Stimulated activated naive CD8-positive, alpha-beta T cell treated with anti-CD3 and anti-CD28 coated beads, Interleukin-15, Interleukin-2, amounts not matched to agents 100 U/mL and 50 U/mL, for 24 hours (primary cell): ENCODE results near the gene INHBC.
"Not testable (repeated sequence)": the region's sequence is repeated elsewhere in the genome, so short reads cannot be mapped to it uniquely, and the experiment has no call there.

Source experiments
- ATAC-seq: fragments of 150-1000 bp; cut with Tn5 transposase; one replicate; pipeline ENCODE4 v1.10.0; 2021
- DNase-seq: peaks from one replicate; pipeline ENCODE4 v3.0.0; 2021

The INHBC gene

DNA sequence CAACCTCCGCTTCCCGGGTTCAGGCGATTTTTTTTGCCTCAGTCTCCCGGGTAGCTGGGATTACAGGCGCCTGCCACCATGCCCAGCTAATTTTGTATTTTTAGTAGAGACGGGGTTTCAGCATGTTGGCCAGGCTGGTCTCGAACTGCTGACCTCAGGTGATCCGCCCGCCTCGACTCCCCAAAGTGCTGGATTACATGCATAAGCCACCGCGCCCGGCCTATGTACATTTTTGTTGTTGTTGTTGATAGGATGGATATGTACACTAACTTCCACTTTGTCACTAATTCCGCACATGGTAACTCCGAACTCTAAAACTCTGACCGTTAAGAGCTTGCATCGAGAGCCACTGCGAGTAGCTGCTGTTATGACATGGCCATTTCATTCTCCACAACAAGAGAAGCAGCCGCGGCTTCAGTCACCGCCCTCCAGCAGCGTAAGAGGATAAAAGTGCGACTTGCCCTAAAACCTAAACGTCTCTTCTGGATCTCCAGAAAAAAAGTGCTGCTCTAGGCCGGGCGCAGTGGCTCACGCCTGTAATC lies 52.5 kb downstream of the INHBC start:
- ATAC-seq, result no peak
- DNase-seq, result no peak

DNA sequence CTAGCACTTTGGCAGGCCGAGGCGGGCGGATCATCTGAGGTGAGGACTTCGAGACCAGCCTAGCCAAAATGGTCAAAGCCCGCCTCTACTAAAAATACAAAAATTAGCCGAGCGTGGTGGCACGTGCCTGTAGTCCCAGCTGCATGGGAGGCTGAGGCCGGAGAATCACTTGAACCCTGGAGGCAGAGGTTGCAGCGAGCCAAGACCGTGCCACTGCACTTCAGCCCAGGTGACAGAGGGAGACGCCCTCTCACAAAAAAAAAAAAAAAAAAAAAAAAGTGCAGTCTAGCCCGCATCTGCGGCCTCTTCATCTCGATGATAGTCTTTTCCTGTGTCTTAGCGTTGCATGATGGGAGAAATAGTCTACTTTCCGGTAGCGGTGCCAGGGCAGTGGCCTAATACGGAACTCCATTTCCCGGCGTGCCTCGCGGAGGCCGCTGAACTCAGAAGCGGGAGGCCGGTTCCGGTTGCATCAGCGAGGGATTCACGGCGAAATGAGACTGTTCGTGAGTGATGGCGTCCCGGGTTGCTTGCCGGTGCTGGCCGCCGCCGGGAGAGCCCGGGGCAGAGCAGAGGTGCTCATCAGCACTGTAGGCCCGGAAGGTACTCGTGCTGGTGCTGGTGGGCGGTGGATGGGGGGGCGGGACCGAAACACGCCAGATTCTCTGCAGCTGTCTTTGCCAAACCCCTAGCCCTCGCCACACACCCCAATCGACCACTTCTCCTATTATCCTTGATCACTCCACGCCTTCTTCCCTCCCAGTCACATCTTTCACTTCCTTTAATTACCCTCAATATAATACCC lies 53.2 kb downstream of the INHBC start, which contains the start of gene MARS1:
MARS1 (plus strand) TSS at position 472 of the 805 bp plus-strand sequence; CDS start at position 495, 23 bp downstream.
- peak; percentile 99 for ATAC-seq
- DNase-seq, result peak; percentile 90

- ATAC-seq, result no peak
These were observed 54.0 kb downstream of the INHBC start for GRCh38 chr12:57488402-57489156.

DNA sequence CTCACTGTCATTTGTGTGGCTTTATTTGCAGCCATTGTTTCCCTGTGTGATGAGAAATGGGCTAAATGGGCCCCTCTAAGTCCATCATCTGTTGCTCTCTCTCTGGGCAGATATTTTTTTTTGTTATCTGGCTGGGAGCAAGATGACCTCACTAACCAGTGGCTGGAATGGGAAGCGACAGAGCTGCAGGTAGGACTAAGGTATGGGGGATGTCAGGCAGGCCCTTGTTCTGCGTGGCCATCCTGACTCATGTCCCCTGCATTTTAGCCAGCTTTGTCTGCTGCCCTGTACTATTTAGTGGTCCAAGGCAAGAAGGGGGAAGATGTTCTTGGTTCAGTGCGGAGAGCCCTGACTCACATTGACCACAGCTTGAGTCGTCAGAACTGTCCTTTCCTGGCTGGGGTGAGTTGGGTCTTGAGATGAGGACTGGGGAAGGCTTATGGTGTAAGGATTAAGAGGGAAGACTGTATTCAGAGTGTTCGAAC lies 54.6 kb downstream of the INHBC start:
- ATAC-seq, result no peak

More at GRCh38 chr12:57488402-57489156, 54.0 kb downstream of the INHBC start:
- no peak for DNase-seq

GRCh38 chr12:57490126-57490525 lies 55.5 kb downstream of the INHBC start:
- ATAC-seq (no peak), DNase-seq (no peak)

More for the DNA sequence above, 54.6 kb downstream of the INHBC start:
- DNase-seq, result no peak

DNA sequence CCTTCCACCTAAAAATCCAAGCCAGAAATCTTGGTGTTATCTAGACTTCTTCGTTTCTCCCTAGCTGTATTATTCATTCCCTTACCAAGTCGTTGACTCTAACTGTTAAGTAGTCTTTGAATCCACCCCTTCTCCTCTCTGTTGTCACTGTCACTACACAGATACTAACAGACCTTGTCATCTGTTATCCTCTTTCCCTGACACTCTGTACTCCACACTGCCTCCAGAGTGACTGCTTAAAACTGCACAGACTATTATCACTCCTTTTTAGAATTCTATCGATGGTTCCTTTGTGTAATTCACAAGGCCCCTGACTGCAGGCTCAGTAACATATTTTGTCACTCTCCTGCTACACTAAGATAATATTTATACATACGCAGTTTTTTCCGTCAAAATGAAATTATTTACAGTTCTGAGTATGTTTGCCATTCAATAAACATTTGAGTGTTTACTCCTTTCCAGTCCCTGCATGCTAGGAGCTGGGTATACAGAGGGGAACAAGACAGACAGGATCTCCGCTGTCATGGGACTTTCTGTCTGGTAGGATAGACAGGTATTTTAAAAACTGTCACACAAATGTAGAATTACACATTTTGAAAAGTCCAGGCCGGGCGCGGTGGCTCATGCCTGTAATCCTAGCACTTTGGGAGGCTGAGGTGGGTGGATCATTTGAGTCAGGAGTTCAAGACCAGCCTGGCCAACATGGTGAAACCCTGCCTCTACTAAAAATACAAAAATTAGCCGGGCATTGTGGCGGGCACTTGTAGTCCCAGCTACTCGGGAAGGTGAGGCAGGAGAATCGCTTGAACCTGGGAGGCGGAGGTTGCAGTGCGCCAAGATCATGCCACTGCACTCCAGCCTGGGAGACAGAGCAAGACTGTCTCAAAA lies 57.1 kb downstream of the INHBC start:
- ATAC-seq, result no peak
- DNase-seq, result no peak

DNA sequence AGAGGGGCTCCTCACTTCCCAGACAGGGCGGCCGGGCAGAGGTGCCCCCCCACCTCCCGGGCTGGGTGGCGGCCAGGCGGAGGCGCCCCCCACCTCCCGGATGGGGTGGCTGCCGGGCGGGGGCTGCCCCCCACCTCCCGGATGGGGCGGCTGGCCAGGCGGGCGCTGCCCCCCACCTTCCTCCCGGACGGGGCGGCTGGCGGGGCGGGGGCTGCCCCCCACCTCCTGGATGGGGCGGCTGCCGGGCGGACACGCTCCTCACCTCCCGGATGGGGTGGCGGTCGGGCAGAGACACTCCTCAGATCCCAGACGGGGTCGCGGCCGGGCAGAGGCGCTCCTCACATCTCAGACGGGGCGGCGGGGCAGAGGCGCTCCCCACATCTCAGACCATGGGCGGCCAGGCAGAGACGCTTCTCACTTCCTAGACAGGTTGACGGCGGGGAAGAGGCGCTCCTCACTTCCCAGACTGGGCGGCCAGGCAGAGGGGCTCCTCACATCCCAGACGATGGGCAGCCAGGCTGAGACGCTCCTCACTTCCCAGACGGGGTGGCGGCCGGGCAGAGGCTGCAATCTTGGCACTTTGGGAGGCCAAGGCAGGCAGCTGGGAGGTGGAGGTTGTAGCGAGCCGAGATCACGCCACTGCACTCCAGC lies 60.6 kb downstream of the INHBC start:
- not testable (repeated sequence) for ATAC-seq, DNase-seq

DNA sequence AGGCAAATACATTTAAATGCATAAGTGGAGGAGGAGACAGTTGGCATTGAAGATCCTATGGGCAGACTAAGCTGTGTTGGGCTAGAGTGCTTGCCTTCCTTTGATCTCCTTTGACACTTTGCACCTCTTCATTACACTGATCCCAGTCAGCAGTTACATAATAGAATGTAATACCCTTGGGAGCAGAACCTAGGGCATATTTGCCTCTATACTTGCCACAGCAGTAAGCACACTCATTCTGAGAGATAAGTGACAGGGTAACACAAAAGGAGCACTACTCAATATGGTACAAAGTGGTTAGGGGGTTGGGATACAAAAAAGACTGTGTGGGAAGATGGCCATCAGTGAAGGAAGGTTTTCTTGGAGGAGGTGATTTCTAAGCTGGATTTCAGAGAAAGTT lies 62.2 kb downstream of the INHBC start:
- ATAC-seq (no peak), DNase-seq (no peak)

DNA sequence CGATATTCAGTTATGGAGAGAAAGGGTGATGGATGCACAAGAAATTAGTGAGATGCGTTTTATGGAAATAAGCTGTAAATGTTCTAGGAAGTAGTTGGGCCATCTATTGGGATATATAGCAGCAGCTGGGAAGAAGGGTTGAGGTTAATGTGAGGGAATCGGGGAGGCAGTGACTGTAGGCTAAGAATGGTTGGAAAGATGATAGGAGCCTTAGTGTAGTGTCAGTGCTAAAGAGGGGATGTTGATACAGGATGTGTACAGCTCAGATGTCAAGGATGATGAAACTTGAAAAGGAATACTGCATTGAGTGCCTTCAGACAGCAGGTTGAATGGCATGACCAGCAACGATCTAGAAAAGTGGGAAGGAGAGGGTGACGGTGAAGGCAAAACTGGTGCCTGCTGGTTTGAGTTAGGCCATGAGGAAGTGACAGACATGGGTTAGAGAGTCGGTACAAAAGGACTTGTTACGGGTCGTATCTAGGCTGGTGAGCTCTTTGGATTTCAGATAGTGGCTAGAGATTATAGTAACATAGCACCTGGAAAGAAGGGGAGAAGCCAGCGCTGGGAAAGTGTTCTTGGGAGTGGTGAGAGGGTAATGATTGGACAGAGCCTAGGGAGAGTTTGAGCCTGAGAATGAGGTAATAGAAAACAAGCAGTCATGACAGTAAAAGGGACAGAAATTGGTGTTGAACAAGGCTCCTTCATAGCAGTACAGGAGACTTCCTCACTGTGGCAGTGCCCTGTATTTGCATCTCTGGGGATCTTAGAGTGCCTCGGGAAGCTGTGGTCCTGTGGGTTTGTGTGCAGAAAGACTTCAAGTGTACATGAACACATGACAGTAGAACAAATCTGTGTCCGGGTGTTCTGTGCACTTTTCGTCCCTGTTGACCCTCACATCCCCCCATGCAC lies 62.9 kb downstream of the INHBC start:
- ATAC-seq (no peak), DNase-seq (no peak)

GRCh38 chr12:57498132-57498502 lies 63.5 kb downstream of the INHBC start:
- ATAC-seq (no peak), DNase-seq (no peak)

- no peak for DNase-seq
- ATAC-seq, result no peak
These were observed 64.0 kb downstream of the INHBC start for GRCh38 chr12:57498571-57498970.

- DNase-seq, result no peak
- ATAC-seq, result no peak
These were observed 65.6 kb downstream of the INHBC start for GRCh38 chr12:57500213-57500612.
